ENCODE measurements around the gene MPHOSPH6.

Gene MPHOSPH6

DNA sequence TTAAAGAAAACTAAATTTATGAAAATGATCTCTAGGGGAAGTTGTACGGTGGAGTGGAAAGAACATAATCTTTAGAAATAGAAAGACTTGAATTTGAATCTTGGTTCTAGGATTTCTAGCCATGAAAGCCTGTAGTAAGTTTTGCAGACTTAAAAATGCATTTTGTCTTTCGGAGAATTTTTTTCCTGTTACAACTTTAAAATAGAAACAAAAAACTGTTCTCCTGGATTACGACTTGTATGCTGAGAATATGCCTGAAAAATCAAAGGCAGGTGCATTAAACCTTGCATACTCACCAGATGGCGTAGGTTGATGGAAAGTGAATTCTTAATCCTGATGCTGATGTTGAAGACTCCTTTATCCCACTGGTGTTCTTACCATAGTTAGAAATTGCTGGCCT lies 7.5 kb upstream of the MPHOSPH6 start:
- Histone ChIP-seq H3K4me1 (ENCODE audit: control insufficient read depth, insufficient read depth, low read length, poor library complexity, severe bottlenecking) (no peaks in the 10 kb centered on the region), H3K9me3 (ENCODE audit: control insufficient read depth, low read length) (no peaks in the 10 kb centered on the region), H3K4me3 (ENCODE audit: insufficient read depth, low read depth, low read length, poor library complexity, severe bottlenecking) (no peak overlapping the region), H3K27me3 (replicated peaks; ENCODE audit: control insufficient read depth, insufficient read depth, low read length, poor library complexity, severe bottlenecking) (peaks cover 2% of the 10 kb centered on the region), H3K36me3 (ENCODE audit: control insufficient read depth, insufficient read depth, low read length) (no peaks in the 10 kb centered on the region), H3K27ac (ENCODE audit: insufficient read depth, low read length, poor library complexity, severe bottlenecking) (no peak overlapping the region)
- no peak for DNase-seq

DNA sequence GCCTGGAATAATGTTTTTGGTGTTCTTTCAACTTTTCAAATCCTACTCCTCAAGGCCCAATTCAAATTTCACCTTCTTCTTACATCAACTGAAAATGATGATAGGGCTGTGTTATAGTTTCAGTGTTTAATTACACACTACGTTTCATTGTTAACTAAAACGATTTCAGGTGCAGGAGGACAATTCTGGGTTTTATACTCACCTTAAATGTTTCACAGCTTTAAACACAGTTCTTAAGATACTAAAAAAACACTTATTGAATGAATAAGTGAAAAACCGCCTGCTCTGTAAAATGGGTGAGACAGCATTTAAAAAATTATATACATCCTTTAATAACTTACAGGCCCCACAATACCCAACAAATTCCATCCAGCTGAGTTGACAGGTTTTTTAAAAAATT lies 6.2 kb upstream of the MPHOSPH6 start:
- DNase-seq: no peak
- H3K27me3 ChIP-seq (replicated peaks; ENCODE audit: control insufficient read depth, insufficient read depth, low read length, poor library complexity, severe bottlenecking): peaks cover 5% of the 10 kb centered on the region
- no peaks in the 10 kb centered on the region for H3K36me3 ChIP-seq (ENCODE audit: control insufficient read depth, insufficient read depth, low read length)
- H3K4me1 ChIP-seq (ENCODE audit: control insufficient read depth, insufficient read depth, low read length, poor library complexity, severe bottlenecking): no peaks in the 10 kb centered on the region
- H3K9me3 ChIP-seq (ENCODE audit: control insufficient read depth, low read length): no peaks in the 10 kb centered on the region
- no peak overlapping the region for H3K27ac ChIP-seq (ENCODE audit: insufficient read depth, low read length, poor library complexity, severe bottlenecking)
- H3K4me3 ChIP-seq (ENCODE audit: insufficient read depth, low read depth, low read length, poor library complexity, severe bottlenecking): no peak overlapping the region

- Histone ChIP-seq H3K4me1 (ENCODE audit: control insufficient read depth, insufficient read depth, low read length, poor library complexity, severe bottlenecking) (no peaks in the 10 kb centered on the region), H3K27me3 (replicated peaks; ENCODE audit: control insufficient read depth, insufficient read depth, low read length, poor library complexity, severe bottlenecking) (peaks cover 5% of the 10 kb centered on the region), H3K36me3 (ENCODE audit: control insufficient read depth, insufficient read depth, low read length) (no peaks in the 10 kb centered on the region), H3K27ac (ENCODE audit: insufficient read depth, low read length, poor library complexity, severe bottlenecking) (no peak overlapping the region), H3K4me3 (ENCODE audit: insufficient read depth, low read depth, low read length, poor library complexity, severe bottlenecking) (no peak overlapping the region), H3K9me3 (ENCODE audit: control insufficient read depth, low read length) (no peaks in the 10 kb centered on the region)
- DNase-seq: no peak
Measured at GRCh38 chr16:82175627-82176026, 5.6 kb upstream of the MPHOSPH6 start.

DNA sequence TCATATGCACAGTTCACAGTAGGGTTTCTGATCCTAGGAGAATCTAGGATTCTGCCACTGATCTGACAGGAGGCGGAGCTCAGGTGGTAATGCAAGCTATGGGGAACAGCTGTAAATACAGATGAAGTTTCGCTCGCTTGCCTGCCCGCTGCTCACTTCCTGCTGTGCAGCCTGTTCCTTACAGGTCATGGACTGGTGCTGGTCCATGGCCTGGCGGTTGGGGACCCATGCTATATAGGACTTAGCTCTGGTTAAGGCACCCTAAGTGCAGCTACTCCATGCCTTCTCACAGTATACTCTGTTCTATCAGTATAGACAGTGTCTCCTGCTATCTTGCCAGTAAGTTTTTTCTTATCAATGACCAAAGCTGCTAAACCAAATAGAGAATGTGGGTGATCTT lies 2.4 kb downstream of the MPHOSPH6 start:
- Histone ChIP-seq H3K4me3 (ENCODE audit: insufficient read depth, low read depth, low read length, poor library complexity, severe bottlenecking) (no peak overlapping the region), H3K9me3 (ENCODE audit: control insufficient read depth, low read length) (no peaks in the 10 kb centered on the region), H3K27me3 (replicated peaks; ENCODE audit: control insufficient read depth, insufficient read depth, low read length, poor library complexity, severe bottlenecking) (peaks cover 3% of the 10 kb centered on the region), H3K27ac (ENCODE audit: insufficient read depth, low read length, poor library complexity, severe bottlenecking) (no peak overlapping the region), H3K36me3 (ENCODE audit: control insufficient read depth, insufficient read depth, low read length) (peaks cover 21% of the 10 kb centered on the region), H3K4me1 (ENCODE audit: control insufficient read depth, insufficient read depth, low read length, poor library complexity, severe bottlenecking) (peaks cover 12% of the 10 kb centered on the region)
- no peak for DNase-seq

DNA sequence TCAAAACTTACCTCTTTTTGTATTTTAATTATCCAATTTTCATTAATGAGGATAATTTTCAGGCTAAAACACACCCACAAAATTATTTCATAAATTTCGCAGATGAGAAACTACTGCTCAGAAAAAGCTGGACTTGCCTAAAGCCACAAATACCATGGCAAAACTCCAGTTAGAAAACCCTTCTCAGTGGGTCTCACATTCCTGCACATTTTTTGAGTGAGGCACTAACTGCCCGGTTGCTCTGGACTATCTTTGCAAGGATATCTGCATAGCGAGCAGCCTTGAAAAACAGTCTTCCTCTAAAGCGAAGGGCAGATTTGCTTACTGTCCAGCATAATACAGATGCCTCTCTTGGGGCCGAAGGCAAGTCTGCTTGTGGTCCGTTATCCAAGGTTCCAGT lies 9.8 kb downstream of the MPHOSPH6 start:
- peaks cover 40% of the 10 kb centered on the region for H3K36me3 ChIP-seq (ENCODE audit: control insufficient read depth, insufficient read depth, low read length)
- H3K4me1 ChIP-seq (ENCODE audit: control insufficient read depth, insufficient read depth, low read length, poor library complexity, severe bottlenecking): no peaks in the 10 kb centered on the region
- no peaks in the 10 kb centered on the region for H3K27me3 ChIP-seq (replicated peaks; ENCODE audit: control insufficient read depth, insufficient read depth, low read length, poor library complexity, severe bottlenecking)
- no peak overlapping the region for H3K27ac ChIP-seq (ENCODE audit: insufficient read depth, low read length, poor library complexity, severe bottlenecking)
- no peak for DNase-seq
- H3K9me3 ChIP-seq (ENCODE audit: control insufficient read depth, low read length): no peaks in the 10 kb centered on the region
- no peak overlapping the region for H3K4me3 ChIP-seq (ENCODE audit: insufficient read depth, low read depth, low read length, poor library complexity, severe bottlenecking)

- Histone ChIP-seq H3K36me3 (ENCODE audit: control insufficient read depth, insufficient read depth, low read length) (peaks cover 23% of the 10 kb centered on the region), H3K4me3 (ENCODE audit: insufficient read depth, low read depth, low read length, poor library complexity, severe bottlenecking) (no peak overlapping the region), H3K9me3 (ENCODE audit: control insufficient read depth, low read length) (no peaks in the 10 kb centered on the region), H3K27ac (ENCODE audit: insufficient read depth, low read length, poor library complexity, severe bottlenecking) (no peak overlapping the region), H3K27me3 (replicated peaks; ENCODE audit: control insufficient read depth, insufficient read depth, low read length, poor library complexity, severe bottlenecking) (no peaks in the 10 kb centered on the region), H3K4me1 (ENCODE audit: control insufficient read depth, insufficient read depth, low read length, poor library complexity, severe bottlenecking) (no peaks in the 10 kb centered on the region)
- DNase-seq: no peak
Measured at GRCh38 chr16:82157836-82158235, 12.2 kb downstream of the MPHOSPH6 start.

DNA sequence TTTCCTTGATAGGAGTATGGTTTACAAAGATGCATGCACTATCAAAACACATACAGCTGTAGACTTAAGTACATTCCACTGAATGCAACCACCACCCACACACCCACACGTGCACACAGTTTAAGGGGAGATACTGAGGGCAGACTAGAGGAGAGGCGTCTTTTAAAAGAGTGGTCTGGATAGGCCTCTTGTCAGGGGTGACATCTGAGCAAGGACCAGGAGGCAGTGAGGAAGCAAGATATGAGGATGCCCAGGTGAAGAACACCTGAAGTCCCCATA lies 12.6 kb downstream of the MPHOSPH6 start:
- peaks cover 19% of the 10 kb centered on the region for H3K36me3 ChIP-seq (ENCODE audit: control insufficient read depth, insufficient read depth, low read length)
- no peaks in the 10 kb centered on the region for H3K27me3 ChIP-seq (replicated peaks; ENCODE audit: control insufficient read depth, insufficient read depth, low read length, poor library complexity, severe bottlenecking)
- no peaks in the 10 kb centered on the region for H3K9me3 ChIP-seq (ENCODE audit: control insufficient read depth, low read length)
- no peak overlapping the region for H3K27ac ChIP-seq (ENCODE audit: insufficient read depth, low read length, poor library complexity, severe bottlenecking)
- H3K4me1 ChIP-seq (ENCODE audit: control insufficient read depth, insufficient read depth, low read length, poor library complexity, severe bottlenecking): no peaks in the 10 kb centered on the region
- no peak for DNase-seq
- no peak overlapping the region for H3K4me3 ChIP-seq (ENCODE audit: insufficient read depth, low read depth, low read length, poor library complexity, severe bottlenecking)

DNA sequence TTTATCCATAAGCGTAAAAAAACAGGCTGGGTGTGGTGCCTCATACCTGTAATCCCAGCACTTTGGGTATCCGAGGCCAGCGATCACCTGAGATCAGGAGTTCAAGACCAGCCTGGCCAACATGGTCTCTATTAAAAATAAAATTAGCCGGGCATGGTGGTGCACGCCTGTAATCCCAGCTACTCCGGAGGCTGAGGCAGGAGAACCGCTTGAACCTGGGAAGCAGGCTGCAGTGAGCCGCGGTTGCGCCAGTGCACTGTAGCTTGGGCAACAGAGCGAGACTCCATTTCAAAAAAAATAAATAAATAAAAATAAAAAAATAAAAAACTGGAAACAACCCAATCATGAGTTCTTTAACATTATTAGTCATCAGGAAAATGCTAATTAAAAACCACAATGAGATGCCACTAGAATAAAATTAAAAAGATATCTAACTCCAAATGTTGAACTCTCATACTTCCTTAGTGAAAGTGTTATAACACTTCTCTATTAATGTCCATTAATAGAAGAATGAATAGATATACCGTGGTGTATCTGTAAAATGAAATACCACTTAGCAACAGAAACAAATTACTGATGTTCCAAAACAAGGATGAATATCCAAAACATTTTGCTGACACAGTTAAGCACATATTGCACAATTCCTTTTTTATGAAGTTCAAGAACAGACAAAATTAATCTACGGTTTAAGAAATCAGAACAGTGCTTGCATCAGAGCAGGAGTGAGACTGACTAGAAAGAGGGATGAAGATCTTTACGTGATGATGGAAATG lies 13.1 kb downstream of the MPHOSPH6 start:
- DNase-seq: no peak
- Histone ChIP-seq H3K9me3 (ENCODE audit: control insufficient read depth, low read length) (no peaks in the 10 kb centered on the region), H3K4me1 (ENCODE audit: control insufficient read depth, insufficient read depth, low read length, poor library complexity, severe bottlenecking) (no peaks in the 10 kb centered on the region), H3K36me3 (ENCODE audit: control insufficient read depth, insufficient read depth, low read length) (peaks cover 14% of the 10 kb centered on the region), H3K4me3 (ENCODE audit: insufficient read depth, low read depth, low read length, poor library complexity, severe bottlenecking) (no peak overlapping the region), H3K27me3 (replicated peaks; ENCODE audit: control insufficient read depth, insufficient read depth, low read length, poor library complexity, severe bottlenecking) (no peaks in the 10 kb centered on the region), H3K27ac (ENCODE audit: insufficient read depth, low read length, poor library complexity, severe bottlenecking) (no peak overlapping the region)

GRCh38 chr16:82152641-82153112 lies 17.3 kb downstream of the MPHOSPH6 start:
- Histone ChIP-seq H3K27me3 (replicated peaks; ENCODE audit: control insufficient read depth, insufficient read depth, low read length, poor library complexity, severe bottlenecking) (no peaks in the 10 kb centered on the region), H3K27ac (ENCODE audit: insufficient read depth, low read length, poor library complexity, severe bottlenecking) (no peak overlapping the region), H3K9me3 (ENCODE audit: control insufficient read depth, low read length) (no peaks in the 10 kb centered on the region), H3K4me1 (ENCODE audit: control insufficient read depth, insufficient read depth, low read length, poor library complexity, severe bottlenecking) (no peaks in the 10 kb centered on the region), H3K4me3 (ENCODE audit: insufficient read depth, low read depth, low read length, poor library complexity, severe bottlenecking) (no peak overlapping the region), H3K36me3 (ENCODE audit: control insufficient read depth, insufficient read depth, low read length) (peaks cover 6% of the 10 kb centered on the region)
- DNase-seq: no peak

DNA sequence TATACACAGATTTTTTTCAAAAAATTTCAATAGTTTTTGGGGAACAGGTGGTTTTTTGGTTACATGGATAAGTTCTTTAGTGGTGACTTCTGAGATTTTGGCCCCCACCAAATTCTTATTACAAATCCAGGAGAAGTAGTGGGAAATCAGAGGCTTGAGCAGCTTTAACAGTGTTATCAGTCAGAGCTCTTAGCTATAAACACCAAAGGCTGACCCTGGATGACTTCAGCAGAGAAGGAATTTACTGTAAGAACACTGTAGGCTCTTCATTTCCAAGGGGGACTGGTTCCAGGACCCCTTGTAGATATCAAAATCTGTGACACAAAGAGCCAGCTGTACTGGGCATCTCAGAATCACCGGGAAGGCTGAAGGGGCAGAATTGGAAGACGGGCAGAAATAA lies 17.8 kb downstream of the MPHOSPH6 start:
- Histone ChIP-seq H3K36me3 (ENCODE audit: control insufficient read depth, insufficient read depth, low read length) (peaks cover 6% of the 10 kb centered on the region), H3K4me1 (ENCODE audit: control insufficient read depth, insufficient read depth, low read length, poor library complexity, severe bottlenecking) (no peaks in the 10 kb centered on the region), H3K4me3 (ENCODE audit: insufficient read depth, low read depth, low read length, poor library complexity, severe bottlenecking) (no peak overlapping the region), H3K27ac (ENCODE audit: insufficient read depth, low read length, poor library complexity, severe bottlenecking) (no peak overlapping the region), H3K9me3 (ENCODE audit: control insufficient read depth, low read length) (no peaks in the 10 kb centered on the region), H3K27me3 (replicated peaks; ENCODE audit: control insufficient read depth, insufficient read depth, low read length, poor library complexity, severe bottlenecking) (no peaks in the 10 kb centered on the region)
- no peak for DNase-seq
